Dermis microvascular lymphatic vessel endothelial cell (primary cell): ENCODE measurements around the gene VCY1B. TPM values are rescaled to one million over a fixed set of nuclear protein-coding genes. Genes with fewer than 3 reads are reported as not detected.
"Not testable (repeated sequence)": the region's sequence is repeated elsewhere in the genome, so short reads cannot be mapped to it uniquely, and the experiment has no call there.

Experiments
- DNase-seq, 2 donors: peaks; one replicate each; pipeline versions ENCODE4 v3.0.0 to v3.0.0-alpha.2; 2010; ENCODE audit warnings: low read depth in 2 of 2
- total RNA-seq: library from RNA; depleted of rRNA; stranded (reverse); fragments of >200 nt; gene quantifications from 2 replicates; pipeline ENCODE4 v1.2.1, GENCODE V29; 2014

VCY1B gene
- not detected in 2 replicates for total RNA-seq

DNA sequence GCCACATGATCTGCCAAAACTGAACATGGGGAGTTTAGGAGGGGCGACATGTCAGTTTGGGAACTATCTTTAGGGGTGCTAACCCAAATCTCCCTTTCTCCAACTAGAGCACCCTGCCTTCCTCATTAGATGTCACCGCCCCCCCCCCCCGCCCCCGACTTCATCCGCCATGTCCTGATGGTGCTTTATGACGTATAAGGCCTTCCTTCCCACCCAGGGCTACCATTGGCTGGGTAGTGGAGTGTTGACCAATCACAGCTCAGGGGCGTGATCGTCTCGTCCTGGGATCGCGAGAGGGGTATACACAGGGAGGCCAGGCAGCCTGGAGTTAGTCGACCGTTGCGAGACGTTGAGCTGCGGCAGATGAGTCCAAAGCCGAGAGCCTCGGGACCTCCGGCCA, at the start of gene VCY1B:
TSS of gene VCY1B (plus strand) at position 301 of the 400 bp plus-strand sequence. CDS start at position 364, 63 bp downstream.
- not testable (repeated sequence) for DNase-seq

DNA sequence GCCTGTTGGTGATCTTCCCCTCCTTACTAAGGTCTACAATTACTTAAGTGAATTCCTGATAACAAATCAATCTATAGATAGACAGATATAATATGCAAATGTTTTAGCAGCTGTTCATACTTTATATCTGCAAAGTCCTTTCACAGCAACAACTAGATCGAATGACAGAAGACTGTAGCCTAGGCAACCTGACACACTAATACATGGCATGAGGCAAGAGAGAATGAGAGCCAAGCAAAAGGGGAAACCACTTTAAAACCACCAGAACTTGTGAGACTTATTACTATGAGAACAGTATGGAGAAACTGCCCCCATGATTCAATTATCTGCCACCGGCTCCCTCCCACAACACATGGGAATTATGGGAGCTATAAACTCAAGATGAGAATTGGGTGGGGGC, 44.1 kb upstream of the VCY1B start:
- not testable (repeated sequence) for DNase-seq

DNA sequence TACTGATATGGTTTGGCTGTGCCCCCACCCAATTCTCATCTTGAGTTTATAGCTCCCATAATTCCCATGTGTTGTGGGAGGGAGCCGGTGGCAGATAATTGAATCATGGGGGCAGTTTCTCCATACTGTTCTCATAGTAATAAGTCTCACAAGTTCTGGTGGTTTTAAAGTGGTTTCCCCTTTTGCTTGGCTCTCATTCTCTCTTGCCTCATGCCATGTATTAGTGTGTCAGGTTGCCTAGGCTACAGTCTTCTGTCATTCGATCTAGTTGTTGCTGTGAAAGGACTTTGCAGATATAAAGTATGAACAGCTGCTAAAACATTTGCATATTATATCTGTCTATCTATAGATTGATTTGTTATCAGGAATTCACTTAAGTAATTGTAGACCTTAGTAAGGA, 25.6 kb upstream of the VCY1B start:
- DNase-seq, result not testable (repeated sequence)

DNA sequence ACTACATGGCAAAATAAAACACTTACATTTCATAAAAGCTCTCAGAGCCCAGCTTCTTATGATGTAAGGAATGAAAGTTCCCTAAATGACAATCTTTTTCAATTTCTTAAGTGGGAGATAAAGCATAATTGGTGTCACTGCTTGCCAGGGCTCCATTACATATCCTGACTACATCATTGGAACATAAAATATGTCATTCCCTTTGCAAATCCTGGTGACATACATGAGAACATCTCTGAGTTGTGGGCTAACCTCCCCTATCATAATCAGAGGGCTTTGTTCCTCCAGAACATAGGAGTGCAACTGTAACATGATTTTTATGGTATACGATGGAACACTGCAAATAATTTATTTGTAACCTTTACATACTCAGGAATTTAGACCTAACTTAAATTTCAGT, 29.9 kb downstream of the VCY1B start:
- no peak for DNase-seq

Other genes with a start within 250 kb of the VCY1B start
- gene VCY, start 69.8 kb upstream of the VCY1B start, total RNA-seq, result not detected in 2 replicates